Astrocyte (in vitro differentiated cells and primary cell): ENCODE data around the gene FAAH.

Experiments used
- EZH2 ChIP-seq: IDR thresholded peaks from 2 replicates; pipeline ENCODE4 v1.6.1; 2012; ENCODE audit warnings: mild to moderate bottlenecking, low read length, inconsistent platforms; ENCODE audit not compliant: insufficient read depth
- TF ChIP-seq, protein P1 (sequence below): IDR thresholded peaks from 2 replicates; pipeline ENCODE4 v1.5.1; 2011; ENCODE audit warnings: low read depth, mild to moderate bottlenecking, inconsistent platforms, low read length, moderate library complexity; ENCODE audit not compliant: insufficient read depth

DNA sequence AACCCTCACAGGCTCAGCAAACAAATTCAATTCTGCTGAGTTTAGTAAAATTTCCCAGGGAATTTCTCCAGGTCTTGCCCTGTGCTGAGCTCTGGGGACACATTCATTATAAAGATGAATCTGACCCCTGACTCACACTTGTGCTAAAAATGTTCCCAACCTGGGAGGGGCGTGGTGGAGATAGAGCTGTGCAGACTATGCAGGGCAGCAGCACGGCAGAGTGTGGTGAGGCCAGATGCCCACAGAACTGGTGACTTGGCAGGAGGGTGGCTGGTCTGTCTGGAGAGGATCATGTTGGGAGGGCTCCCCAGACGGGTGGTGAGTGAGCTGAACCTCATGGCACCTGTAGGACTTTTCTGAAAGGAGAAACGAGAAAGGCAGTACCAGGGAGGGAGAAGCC lies 31.6 kb downstream of the FAAH start:
- TF ChIP-seq, protein P1, sequence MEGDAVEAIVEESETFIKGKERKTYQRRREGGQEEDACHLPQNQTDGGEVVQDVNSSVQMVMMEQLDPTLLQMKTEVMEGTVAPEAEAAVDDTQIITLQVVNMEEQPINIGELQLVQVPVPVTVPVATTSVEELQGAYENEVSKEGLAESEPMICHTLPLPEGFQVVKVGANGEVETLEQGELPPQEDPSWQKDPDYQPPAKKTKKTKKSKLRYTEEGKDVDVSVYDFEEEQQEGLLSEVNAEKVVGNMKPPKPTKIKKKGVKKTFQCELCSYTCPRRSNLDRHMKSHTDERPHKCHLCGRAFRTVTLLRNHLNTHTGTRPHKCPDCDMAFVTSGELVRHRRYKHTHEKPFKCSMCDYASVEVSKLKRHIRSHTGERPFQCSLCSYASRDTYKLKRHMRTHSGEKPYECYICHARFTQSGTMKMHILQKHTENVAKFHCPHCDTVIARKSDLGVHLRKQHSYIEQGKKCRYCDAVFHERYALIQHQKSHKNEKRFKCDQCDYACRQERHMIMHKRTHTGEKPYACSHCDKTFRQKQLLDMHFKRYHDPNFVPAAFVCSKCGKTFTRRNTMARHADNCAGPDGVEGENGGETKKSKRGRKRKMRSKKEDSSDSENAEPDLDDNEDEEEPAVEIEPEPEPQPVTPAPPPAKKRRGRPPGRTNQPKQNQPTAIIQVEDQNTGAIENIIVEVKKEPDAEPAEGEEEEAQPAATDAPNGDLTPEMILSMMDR = no peak
- no peak for TF ChIP-seq EZH2
